HG03175 (cell line): ENCODE results near the gene TPK1.
"Not testable (repeated sequence)": the region's sequence is repeated elsewhere in the genome, so short reads cannot be mapped to it uniquely, and the experiment has no call there.

Experiments
- ATAC-seq: cut with Tn5 transposase; IDR thresholded peaks from one replicate; pipeline ENCODE4 v1.9.1; 2021; ENCODE audit warnings: mild to moderate bottlenecking, moderate library complexity; ENCODE audit not compliant: unreplicated experiment

Gene TPK1

DNA sequence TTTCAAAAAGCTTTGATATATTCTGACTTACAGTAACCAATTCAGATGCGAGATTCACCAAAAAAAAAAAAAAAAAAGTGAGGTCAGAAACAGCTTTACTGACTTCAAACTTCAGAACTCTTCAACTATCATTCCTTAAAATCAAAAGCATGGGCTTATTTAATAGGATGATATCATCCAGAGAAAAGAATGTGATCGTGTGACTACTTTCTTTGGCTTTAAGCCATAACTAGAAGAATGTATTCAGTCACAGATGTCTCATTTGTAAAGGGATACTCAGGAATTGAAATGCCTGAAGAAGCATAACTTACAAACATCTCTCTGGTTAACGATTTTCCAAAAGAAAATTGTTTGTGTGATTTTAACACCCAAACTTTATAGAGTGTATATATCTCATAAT, 11.5 kb downstream of the TPK1 start:
- no peak for ATAC-seq

DNA sequence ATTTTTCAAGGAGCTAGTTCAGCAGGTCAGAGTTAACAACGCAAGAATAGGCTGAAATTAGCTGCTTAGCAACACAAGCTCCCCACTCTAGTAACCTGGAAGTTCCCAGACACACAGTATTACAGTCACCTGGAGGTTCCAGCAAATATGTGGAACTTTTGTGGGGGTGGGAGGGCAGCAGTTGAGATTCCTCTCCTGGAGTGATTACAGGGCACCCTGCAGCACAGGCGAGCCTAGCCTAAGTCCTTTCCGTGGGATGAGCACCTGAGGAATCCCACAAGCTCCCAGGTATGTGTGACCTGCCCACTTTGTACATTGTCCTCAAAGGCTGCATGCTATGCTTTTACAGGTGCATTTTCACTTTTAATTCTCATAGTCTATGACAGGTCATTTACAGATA, 13.6 kb downstream of the TPK1 start:
- no peak for ATAC-seq

GRCh38 chr7:144821067-144821466, 14.8 kb downstream of the TPK1 start:
- peak; percentile 59 for ATAC-seq

DNA sequence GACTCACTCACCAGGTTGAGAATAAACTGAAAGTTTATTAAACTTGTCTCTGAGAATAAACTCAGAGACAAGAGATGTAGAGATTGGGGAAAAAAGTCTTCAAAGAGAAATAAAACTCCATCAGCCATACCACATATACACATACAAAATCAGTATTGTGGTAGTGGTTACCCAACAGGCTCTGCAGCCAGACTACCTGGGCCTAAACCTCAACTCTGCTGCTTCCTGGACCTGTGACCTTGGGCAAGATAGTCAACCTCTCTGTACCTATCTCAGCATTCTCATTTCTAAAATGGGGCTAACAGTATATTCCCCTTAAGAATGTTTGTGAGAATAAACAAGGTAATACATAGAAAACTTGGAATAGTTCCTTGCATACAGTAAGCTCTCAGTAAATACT, 15.3 kb downstream of the TPK1 start:
- ATAC-seq = no peak

- ATAC-seq = no peak
Observed at GRCh38 chr7:144819566-144819965, 16.3 kb downstream of the TPK1 start.

- ATAC-seq = peak; percentile 47
Observed at GRCh38 chr7:144818511-144818910, 17.3 kb downstream of the TPK1 start.

DNA sequence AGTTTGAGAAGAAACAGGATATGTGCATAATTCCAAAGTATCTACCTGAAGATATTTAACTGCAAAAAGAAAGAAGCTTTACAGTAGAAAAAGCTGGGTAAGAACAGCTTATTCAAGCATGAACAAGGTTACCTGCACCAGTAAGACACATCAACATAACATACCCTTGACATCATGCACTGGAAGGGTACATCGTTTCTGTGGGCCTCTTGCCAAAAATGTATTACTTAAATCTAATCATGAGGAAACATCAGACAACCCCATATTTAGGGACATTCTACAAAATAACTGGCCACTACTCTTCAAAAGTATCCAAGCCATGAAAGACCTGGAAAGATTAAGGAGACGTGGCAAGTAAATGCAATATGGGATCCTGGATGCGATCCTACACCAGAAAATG, 18.9 kb downstream of the TPK1 start:
- ATAC-seq = no peak

- ATAC-seq = no peak
Observed at GRCh38 chr7:144814299-144814698, 21.6 kb downstream of the TPK1 start.

GRCh38 chr7:144812379-144813283, 23.2 kb downstream of the TPK1 start:
- ATAC-seq = peak; percentile 96

DNA sequence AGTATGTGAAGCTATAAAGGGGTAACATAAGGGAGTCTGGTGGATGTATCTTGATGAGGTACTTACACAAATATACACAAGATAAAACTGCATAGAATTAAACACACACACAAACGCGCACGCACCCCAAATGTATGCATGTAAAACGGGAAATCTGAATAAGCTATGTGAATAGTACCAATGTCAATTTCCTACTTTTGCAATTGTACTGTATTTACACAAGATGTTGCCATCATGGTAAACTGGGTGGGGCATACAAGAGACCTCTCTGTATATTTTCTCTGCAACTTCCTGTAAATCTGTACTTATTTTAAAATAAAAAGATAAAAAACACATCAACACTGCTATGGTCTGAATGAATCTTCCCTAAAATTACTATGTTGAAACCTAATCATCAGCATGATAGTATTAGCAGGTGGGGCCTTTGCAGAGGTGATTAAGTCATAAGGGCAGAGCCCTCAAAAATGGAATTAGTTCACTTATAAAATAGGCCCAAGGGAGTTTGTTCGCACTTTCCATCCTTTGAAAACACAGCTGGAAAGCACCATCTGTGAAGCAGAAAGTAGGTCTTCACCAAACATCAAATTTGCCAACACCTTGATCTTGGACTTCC, 30.1 kb downstream of the TPK1 start:
- no peak for ATAC-seq

DNA sequence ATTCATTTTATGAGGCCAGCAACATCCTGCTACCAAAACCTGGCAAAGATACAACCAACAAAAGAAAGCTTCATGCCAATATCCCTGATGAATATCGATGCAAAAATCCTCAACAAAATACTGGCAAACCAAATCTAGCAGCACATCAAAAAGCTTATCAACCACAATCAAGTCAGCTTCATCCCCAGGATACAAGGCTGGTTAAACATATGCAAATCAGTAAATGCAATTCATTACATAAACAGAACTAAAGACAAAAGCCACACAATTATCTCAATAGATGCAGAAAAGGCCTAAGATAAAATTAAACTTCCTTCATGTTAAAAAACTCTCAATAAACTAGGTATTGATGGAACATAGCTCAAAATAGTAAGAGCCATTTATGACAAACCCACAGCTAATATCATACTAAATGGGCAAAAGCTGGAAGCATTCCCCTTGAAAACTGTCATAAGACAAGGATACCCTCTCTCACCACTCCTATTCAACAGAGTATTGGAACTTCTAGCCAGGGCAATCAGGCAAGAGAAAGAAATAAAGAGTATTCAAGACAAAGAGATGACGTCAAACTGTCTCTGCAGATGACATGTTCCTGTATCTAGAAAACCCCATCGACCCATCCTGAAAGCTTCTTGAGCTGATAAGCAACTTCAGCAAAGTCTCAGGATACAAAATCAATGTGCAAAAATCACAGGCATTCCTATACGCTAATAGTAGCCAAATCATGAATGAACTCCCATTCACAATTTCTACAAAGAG, 35.0 kb downstream of the TPK1 start:
- ATAC-seq = not testable (repeated sequence)

DNA sequence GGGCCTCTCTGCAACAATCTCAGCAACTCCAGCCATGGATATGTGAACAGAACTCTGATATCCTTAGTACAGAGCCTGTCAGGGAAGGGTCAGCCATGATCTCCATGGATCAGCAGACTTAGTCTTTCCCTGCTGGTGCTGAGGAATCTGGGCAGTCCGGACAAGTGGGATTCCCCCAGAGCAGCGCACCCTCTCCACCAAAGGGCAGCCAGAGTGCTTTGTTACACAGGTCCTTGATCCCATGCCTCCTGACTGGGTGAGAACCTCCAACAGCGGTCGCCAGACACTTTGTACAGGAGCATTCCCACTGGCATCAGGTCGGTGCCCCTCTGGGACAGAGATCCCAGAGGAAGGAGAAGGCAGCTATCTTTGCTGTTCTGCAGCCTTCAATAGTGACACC, 38.9 kb downstream of the TPK1 start:
- no peak for ATAC-seq

DNA sequence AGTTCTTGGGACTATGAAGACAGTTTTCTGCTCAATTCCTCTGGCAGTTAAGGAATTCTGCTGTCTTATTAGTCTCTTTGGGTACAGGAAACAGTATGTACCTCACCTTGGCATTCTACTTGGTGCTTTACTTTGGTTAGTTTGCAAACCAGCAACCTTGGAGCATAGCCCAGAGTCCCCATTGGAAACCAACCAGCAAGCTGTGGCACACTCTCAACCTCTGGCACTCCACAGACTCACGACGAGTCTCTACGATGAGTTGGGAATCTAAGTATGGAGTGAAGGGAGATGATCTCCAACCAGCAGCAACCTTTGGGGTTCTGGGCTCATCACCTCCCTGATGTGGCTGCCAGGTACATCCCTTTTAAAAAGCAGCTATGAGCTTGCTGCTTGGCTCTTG, 43.8 kb downstream of the TPK1 start:
- no peak for ATAC-seq

DNA sequence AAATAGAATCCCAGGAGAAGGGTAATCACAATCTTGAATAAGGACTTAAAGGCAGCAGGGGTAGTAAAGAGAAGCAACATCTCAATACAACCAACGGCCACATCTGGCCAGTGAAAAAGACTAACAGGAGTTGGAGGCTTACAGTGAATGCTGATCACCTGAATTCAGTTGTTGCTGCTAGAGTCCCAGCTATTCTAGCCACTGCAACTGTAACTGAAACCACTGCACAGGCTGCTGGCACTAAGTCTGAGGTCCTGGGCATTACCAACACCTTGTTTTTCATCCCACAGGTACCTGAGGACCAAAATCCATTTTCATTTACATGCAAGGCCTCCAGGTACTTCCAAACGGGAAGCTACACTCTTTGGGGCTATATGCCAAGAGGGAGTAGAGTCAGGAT, 44.4 kb downstream of the TPK1 start:
- ATAC-seq = no peak

- no peak for ATAC-seq
Observed at GRCh38 chr7:144787127-144787526, 48.7 kb downstream of the TPK1 start.

DNA sequence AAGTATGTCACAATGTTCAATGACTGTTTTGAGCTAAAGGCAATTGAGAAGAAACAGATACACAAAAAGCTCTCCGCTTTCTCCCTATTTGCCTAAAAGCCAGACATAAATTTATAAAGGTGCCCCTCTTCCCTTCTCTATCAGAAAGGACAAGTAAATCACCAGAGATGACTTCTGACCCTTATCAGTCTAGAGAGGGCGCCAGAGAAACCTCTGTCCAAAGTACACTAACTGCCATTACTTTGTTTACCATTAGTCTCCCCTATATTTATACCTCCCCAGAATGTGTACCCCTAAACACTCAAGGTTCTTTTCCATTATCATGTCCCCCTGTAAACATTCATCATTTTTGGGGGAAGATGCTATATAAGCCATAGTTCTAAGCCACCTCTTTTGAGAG, 49.3 kb downstream of the TPK1 start:
- peak; percentile 55 for ATAC-seq

DNA sequence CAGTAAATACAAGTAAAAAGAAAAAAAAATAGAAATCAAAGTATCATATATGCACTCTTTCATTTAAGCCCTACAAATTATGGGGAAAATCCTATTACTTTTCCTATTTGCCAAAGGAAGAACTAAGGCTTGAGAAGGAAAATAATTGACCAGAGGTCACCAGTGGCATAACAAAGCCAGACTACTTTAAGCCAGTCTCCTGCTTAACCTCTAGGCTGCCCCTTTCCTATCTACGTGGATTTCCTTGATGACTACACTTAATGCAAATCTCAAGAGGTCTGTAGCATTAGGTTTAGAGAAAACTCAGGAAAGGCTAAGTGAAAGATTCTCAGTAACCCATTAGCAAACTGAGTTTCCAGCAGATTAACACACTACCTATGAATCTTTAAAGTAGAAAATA, 49.8 kb downstream of the TPK1 start:
- no peak for ATAC-seq

DNA sequence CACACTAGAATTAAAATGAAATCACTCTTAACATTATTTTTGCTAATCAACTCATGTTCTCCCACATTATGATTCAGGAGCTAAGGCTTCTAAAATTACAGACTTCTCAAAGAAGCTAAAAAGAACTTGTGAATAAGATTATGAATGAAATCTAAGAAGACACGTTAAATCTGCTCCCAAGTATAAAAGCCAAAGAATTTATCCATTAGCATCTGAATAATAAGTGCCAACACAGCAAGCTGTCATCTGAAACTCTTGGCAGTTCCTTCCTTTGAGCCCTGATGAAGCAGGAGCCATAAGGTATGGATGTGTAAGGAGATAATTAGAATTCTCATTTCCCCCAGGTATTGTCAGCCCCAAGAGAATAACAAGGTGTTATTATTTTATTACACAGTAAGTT, 50.3 kb downstream of the TPK1 start:
- ATAC-seq = no peak

DNA sequence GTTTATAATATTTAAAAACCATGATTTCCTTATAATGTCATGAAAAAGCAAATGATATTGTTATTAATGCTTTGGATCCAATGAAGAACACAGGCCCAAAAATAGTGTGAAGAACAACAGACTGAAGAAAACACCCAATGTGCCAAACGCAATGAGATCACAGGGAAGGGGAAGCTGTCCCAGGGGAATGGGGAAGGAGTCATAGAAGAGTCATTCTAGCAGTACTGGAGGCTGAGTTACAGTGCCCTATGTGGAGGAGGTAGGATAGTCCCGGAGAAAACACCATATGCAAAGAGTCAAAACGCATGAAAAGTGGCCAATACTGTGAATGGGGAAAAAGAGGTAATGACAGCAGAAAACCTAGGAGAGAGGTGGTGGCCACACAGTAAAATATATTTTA, 50.9 kb downstream of the TPK1 start:
- no peak for ATAC-seq

- no peak for ATAC-seq
Observed at GRCh38 chr7:144784441-144784840, 51.4 kb downstream of the TPK1 start.

- ATAC-seq = no peak
Observed at GRCh38 chr7:144782883-144783282, 53.0 kb downstream of the TPK1 start.
